ENCODE measurements around the gene MYRIP. TPM values are rescaled to one million over a fixed set of nuclear protein-coding genes. Genes with fewer than 3 reads are reported as not detected.

Gene MYRIP
- total and polyA plus RNA-seq, 10 of the 15 experiments (the other 5 are each of a cell fraction or from before 2014, with no cell fraction given), result 0.03 to 0.08 (median 0.04) TPM; not detected in 6

- RAD21 ChIA-PET (ENCODE audit: unreplicated experiment), result no interaction called here
- H3K36me3 ChIP-seq (ENCODE audit: control insufficient read depth in 2 of 2, insufficient read depth in 2 of 2, low read length in 1 of 2), result no peaks in the 10 kb centered on the region
- no peak overlapping the region for H3K27ac ChIP-seq (ENCODE audit: control insufficient read depth, insufficient read depth)
- no peaks in the 10 kb centered on the region for H3K79me2 ChIP-seq (ENCODE audit: control insufficient read depth, insufficient read depth, low read length)
- no peaks in the 10 kb centered on the region for H3K27me3 ChIP-seq (replicated peaks in 1 of 2; ENCODE audit: control insufficient read depth in 2 of 2, insufficient read depth in 2 of 2, low read length in 1 of 2)
- no peak overlapping the region for H3K4me3 ChIP-seq
- H4K20me1 ChIP-seq (ENCODE audit: control insufficient read depth, insufficient read depth), result no peaks in the 10 kb centered on the region
- H3K9ac ChIP-seq (ENCODE audit: control insufficient read depth, insufficient read depth, low read length), result no peak overlapping the region
- no peaks in the 10 kb centered on the region for H3K9me3 ChIP-seq (replicated peaks; ENCODE audit: control insufficient read depth, insufficient read depth, low read length)
- no TSS peak for BruUV-seq (replicated peaks)
- H2AFZ ChIP-seq (ENCODE audit: control insufficient read depth, low read depth, low read length), result no peak overlapping the region
- intact Hi-C loops (cut with micrococcal nuclease; ENCODE audit: unreplicated experiment) (no loop called here), in situ Hi-C loops (cut with MboI) (no loop called here)
- POLR2A ChIA-PET, result no interaction called here
- no peaks in the 10 kb centered on the region for H3K4me1 ChIP-seq (ENCODE audit: control insufficient read depth, insufficient read depth, low read length)
- H3K4me2 ChIP-seq (ENCODE audit: control insufficient read depth, insufficient read depth), result no peak overlapping the region
- DNase-seq (ENCODE audit: low read depth, low spot score) (no peak), ATAC-seq (no peak), FAIRE-seq (no peak)
- CTCF ChIA-PET, result interaction anchor here (0.6 kb wide), 1 partner anchor 1706 kb away, joined by 3 read pairs; no protein-coding TSS in a partner anchor
- 38% methylated on average over 1 of the region's 1 CpG for WGBS (ENCODE audit: insufficient coverage, insufficient replicate concordance, low lambda C conversion rate, missing lambda C conversion rate)
- SMC1A ChIA-PET (ENCODE audit: uncharacterized antibody, unreplicated experiment), result no interaction called here
- no peak for TF ChIP-seq MLLT1 (IDR thresholded peaks at IDR 0.05)
- no peak for TF ChIP-seq BMI1 (IDR thresholded peaks at IDR 0.05; ENCODE audit: borderline replicate concordance)
- no peak for TF ChIP-seq LARP7 (IDR thresholded peaks at IDR 0.05)
- no peak for TF ChIP-seq SKIL (IDR thresholded peaks at IDR 0.05; ENCODE audit: low read depth, poor library complexity, severe bottlenecking)
- TF ChIP-seq NR2F1 (conservative IDR thresholded peaks at IDR 0.05), result no peak
- TF ChIP-seq ZBTB33 (IDR thresholded peaks at IDR 0.05), result no peak
- TF ChIP-seq E2F4 (IDR thresholded peaks at IDR 0.05; ENCODE audit: low read depth, low read length), result no peak
- no peak for TF ChIP-seq PKNOX1 (IDR thresholded peaks at IDR 0.05)
- TF ChIP-seq ZNF274 (IDR thresholded peaks at IDR 0.05; ENCODE audit: insufficient read depth, insufficient read length), result no peak
- TF ChIP-seq E2F8 (IDR thresholded peaks at IDR 0.05; ENCODE audit: low read depth, partially characterized antibody), result no peak
- no peak for TF ChIP-seq BRCA1 (IDR thresholded peaks at IDR 0.05; ENCODE audit: low read depth, low read length)
- no peak for TF ChIP-seq MYB (IDR thresholded peaks at IDR 0.05; ENCODE audit: borderline replicate concordance, low read depth, low read length)
These were observed 432.8 kb downstream of the MYRIP start for GRCh38 chr3:40242216-40242615.

Data from GM12878 (cell line).